GM12892 (cell line): ENCODE measurements around the gene EFHD2.

Experiments
- POLR2A ChIP-seq: IDR thresholded peaks from 2 replicates; pipeline ENCODE4 v1.6.1; 2011; ENCODE audit warnings: low read depth, low read length, control low read depth
- POLR2AphosphoS5 ChIP-seq: IDR thresholded peaks from 2 replicates; pipeline ENCODE4 v1.6.1; 2011; ENCODE audit warnings: low read depth, low read length, control low read depth
- TAF1 ChIP-seq: IDR thresholded peaks from 2 replicates; pipeline ENCODE4 v1.6.1; 2011; ENCODE audit warnings: low read depth, mild to moderate bottlenecking, control low read depth, low read length, borderline replicate concordance

- TF ChIP-seq POLR2AphosphoS5: no peak
- TF ChIP-seq POLR2A: no peak
- TF ChIP-seq TAF1: no peak
These were observed 7.6 kb downstream of the EFHD2 start for GRCh38 chr1:15417059-15417934.
